Ecto neural progenitor cell (in vitro differentiated cells): Measurements from ENCODE around the gene MPND.

ENCODE experiments used
- DNase-seq: peaks from one replicate; pipeline ENCODE4 v3.0.0-alpha.2; 2018; ENCODE audit warnings: low spot score

The MPND gene

DNA sequence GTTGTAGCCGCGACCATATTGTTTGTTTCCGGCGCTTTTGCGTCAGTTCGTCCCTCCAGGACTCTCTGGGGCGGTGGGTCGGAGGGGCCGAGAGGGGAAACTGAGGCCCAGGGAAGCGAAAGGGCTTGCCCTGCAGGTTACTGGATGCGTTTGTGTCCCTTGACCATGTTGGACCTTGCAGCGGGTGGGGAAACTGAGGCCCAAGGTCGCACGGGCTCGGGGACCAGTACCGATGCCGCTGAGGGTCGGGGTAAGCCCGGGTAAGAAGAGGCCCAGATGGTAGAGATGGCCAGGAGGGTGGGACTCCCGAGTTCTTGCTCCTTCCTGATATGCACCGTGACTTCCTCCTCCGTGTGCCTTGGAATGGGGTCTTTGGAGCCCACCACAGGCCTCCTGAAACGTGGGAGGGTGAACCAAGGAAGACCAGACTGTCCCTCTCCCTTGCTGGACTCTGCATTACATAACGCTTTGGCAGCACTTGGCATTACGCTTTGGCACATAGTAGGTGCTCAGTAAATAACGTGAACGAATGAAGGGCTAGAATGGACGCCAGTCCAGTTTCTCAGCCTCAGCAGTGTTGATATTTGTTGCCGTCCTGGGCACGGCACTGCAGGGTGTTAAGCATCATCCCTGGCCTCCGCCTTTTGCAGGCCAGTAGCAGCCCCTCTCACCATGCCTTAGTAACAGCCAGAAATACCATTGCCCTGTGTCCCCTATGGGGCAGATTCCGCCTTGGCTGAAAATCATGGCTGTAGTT lies 59.8 kb downstream of the MPND start:
- no peak for DNase-seq

- DNase-seq, result no peak
Measured at GRCh38 chr19:4405977-4406376, 62.6 kb downstream of the MPND start.

DNA sequence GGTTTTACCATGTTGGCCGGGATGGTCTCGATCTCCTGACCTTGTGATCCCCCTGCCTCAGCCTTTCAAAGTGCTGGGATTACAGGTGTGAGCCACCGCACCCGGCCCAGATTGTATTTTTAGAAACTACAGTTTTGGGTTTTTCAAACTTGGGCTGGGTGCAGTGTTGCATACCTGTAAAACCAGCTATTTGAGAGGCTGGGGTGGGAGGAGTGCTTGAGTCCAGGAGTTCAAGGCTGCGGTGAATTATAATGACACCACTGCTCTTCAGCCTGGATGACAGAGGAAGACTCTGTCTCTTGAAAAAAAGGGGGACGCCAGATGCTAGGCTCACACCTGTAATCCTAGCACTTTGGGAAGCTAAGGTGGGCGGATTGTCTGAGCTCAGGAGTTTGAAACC lies 63.3 kb downstream of the MPND start:
- DNase-seq, result no peak

GRCh38 chr19:4409123-4409933 lies 66.0 kb downstream of the MPND start:
- DNase-seq, result no peak
